ENCODE results near the gene SLC2A4RG.

SLC2A4RG gene

DNA sequence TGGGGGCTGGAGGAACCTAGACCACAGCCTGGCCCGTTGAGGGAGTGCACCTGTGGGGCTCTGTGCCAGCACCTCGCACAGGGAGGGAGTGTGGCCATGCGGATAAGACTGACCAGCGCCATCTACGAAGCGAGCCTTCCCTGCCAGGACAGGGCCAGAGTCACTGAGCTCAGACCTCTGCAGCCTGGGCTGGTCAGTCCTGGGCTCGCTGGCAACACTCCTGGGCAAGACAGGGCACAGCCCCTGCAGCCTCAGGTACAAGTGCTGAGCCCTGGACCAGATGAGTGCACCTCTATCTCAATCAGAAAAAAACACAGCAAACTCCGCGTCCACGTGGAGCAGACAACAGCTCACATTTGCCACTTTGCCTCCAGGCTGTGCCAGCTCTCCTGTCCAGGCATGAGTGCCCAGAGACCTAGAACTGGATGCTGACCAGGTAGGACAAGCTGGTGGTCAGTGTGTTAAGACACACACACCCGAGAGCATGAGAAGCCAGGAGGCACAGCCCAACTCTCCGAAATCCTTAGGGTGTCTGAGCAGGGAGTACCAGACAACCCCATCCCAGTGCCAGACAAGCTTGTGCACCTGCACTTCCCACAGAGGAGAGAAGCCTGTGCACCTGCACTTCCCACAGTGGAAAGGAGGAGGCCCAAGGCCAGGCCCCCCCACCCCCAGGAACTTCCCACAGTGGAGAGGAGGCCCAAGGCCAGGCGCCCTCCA, 36.7 kb upstream of the SLC2A4RG start:
- H3K27me3 ChIP-seq = no peaks in the 10 kb centered on the region
- DNase-seq = peak; percentile 17
- no peak overlapping the region for H3K4me3 ChIP-seq (ENCODE audit: low read depth, low read length)
- TF ChIP-seq, protein P1, sequence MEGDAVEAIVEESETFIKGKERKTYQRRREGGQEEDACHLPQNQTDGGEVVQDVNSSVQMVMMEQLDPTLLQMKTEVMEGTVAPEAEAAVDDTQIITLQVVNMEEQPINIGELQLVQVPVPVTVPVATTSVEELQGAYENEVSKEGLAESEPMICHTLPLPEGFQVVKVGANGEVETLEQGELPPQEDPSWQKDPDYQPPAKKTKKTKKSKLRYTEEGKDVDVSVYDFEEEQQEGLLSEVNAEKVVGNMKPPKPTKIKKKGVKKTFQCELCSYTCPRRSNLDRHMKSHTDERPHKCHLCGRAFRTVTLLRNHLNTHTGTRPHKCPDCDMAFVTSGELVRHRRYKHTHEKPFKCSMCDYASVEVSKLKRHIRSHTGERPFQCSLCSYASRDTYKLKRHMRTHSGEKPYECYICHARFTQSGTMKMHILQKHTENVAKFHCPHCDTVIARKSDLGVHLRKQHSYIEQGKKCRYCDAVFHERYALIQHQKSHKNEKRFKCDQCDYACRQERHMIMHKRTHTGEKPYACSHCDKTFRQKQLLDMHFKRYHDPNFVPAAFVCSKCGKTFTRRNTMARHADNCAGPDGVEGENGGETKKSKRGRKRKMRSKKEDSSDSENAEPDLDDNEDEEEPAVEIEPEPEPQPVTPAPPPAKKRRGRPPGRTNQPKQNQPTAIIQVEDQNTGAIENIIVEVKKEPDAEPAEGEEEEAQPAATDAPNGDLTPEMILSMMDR (IDR thresholded peaks at IDR 0.05; ENCODE audit: low read depth, low read length) = no peak
- H3K4me1 ChIP-seq = peaks cover 30% of the 10 kb centered on the region
- no peaks in the 10 kb centered on the region for H3K9me3 ChIP-seq
- H3K36me3 ChIP-seq = peaks cover 25% of the 10 kb centered on the region

DNA sequence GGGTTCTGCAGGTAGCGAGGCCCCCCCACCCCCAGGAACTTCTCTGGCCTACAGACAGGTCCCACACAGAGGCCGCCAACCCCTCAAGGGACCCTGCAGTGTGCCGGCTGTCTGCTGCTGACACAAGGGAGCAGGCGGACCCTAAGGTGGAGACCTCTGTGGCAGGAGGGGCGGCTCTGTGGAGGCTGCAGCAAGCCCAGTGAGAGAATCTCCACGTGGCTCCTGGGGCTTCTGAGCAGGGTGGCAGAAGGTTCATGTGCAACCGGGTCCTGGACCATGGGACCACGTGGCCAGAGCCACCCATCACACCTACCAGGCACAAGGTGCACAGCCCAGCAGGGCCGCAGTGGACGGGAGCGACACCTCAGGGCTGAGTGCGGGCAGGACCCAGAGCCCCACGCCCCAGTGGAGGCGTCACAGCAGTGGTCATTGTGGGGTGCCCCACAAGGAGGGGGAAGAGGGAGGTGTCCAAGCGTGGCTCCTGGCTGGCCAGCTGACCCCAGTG, 36.1 kb upstream of the SLC2A4RG start:
- H3K4me1 ChIP-seq = peaks cover 24% of the 10 kb centered on the region
- peaks cover 25% of the 10 kb centered on the region for H3K36me3 ChIP-seq
- H3K4me3 ChIP-seq (ENCODE audit: low read depth, low read length) = no peak overlapping the region

DNA sequence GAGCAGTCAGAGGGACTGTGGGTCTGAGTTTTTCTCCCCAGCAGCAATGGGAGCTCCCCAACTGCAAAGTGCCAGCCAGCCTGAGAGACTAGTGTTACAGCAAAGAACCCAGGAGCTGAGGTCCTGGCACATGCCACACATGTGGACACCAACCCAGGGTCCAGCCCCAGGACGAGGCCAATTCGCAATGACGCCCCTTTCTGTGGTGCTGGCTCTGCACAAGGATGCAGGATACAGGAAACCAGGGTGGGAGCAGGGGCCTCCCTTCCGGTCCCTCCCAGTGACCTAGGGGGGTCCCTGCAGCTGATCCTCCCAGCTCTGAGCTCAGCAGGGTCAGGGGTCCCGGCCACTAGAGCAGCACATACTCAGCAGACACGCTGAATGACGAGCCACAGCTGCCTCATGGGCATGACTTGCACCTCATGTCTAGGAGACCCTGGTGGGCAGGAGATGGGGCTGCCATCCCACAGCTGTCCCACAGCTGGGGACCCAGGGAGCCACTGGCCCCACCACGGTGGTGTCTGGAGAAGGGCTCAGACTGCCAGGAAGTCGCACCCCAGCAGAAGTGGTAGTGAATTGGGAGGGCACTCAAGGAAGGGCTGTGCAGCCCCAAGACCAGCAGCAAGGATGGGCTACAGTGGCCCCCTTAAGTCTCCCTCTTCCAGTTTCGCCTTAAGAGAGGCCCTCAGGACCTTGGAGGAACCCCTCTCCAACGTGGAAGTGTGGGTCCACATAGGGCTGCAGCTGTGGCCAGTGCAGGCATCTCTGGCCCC, 35.4 kb upstream of the SLC2A4RG start:
- peak; percentile 10 for DNase-seq
- Histone ChIP-seq H3K36me3 (peaks cover 32% of the 10 kb centered on the region), H3K4me3 (ENCODE audit: low read depth, low read length) (no peak overlapping the region), H3K4me1 (peaks cover 18% of the 10 kb centered on the region), H3K9me3 (no peaks in the 10 kb centered on the region), H3K27me3 (no peaks in the 10 kb centered on the region)
- TF ChIP-seq, protein P1 (IDR thresholded peaks at IDR 0.05; ENCODE audit: low read depth, low read length) = no peak

More for the DNA sequence above, 36.1 kb upstream of the SLC2A4RG start:
- H3K9me3 ChIP-seq = no peaks in the 10 kb centered on the region
- TF ChIP-seq, protein P1 (IDR thresholded peaks at IDR 0.05; ENCODE audit: low read depth, low read length) = no peak
- DNase-seq = peak; percentile 10
- no peaks in the 10 kb centered on the region for H3K27me3 ChIP-seq

DNA sequence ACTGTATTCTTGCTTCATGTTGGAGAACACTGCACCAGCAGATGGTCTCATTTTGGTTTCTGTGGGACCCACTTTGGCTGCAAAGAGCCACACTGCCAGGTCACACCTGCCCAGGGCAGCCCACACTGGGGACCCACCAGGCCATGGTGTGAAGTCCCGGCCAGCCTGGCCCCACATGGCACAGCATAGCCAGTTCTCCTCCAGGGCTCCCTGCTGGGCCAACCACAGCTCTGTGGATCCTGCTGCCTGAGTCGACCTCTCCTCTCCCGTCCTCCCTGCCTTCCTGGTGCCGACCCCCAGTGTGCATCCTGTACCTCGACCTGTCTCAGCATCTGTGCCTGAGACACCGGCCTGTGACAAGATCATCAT, 34.8 kb upstream of the SLC2A4RG start:
- TF ChIP-seq, protein P1 (IDR thresholded peaks at IDR 0.05; ENCODE audit: low read depth, low read length) = no peak
- H3K36me3 ChIP-seq = peaks cover 33% of the 10 kb centered on the region
- H3K9me3 ChIP-seq = no peaks in the 10 kb centered on the region
- H3K4me1 ChIP-seq = peaks cover 12% of the 10 kb centered on the region
- DNase-seq = no peak
- no peaks in the 10 kb centered on the region for H3K27me3 ChIP-seq
- no peak overlapping the region for H3K4me3 ChIP-seq (ENCODE audit: low read depth, low read length)

DNA sequence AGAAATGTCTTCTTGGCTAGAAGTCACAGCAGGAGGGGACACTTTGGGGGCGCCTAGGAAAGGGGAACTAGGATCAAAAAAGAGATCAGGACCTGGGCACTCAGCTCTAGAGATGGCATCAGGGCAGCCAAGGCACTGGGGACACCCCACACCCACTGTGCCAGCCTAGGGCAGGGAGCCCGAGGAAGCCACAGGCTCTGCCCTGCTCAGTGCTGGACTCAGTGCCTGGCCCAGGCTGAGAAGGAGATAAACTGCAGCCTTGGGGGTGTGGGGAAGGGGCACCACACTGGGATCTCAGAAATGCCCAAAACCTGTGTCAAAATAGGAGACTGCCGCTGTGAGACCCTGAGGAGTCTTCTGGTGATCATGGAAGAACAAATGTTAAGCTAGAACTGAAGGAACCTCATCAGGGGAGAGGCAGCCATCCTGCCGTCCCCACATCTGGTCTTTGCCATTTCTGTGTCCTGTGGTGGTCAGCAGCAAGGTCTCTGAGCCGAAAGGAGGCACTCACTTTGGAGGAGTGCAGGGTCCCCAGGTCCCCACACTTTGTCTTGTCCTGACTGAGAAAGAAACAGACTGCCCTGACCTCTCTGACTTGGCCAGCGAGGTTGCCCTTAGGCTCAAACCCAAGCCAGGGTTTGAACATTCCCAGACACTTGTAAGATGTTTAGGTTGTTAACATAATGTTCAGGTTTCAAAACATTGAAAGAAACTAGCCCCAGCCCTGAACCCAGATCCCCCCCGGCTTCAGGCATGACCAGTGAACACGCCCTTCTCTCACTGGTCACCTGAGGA, 34.1 kb upstream of the SLC2A4RG start:
- Histone ChIP-seq H3K4me1 (peaks cover 5% of the 10 kb centered on the region), H3K27me3 (no peaks in the 10 kb centered on the region), H3K36me3 (peaks cover 34% of the 10 kb centered on the region), H3K9me3 (no peaks in the 10 kb centered on the region), H3K4me3 (ENCODE audit: low read depth, low read length) (no peak overlapping the region)
- no peak for DNase-seq
- TF ChIP-seq, protein P1 (IDR thresholded peaks at IDR 0.05; ENCODE audit: low read depth, low read length) = no peak

All from BE2C (cell line).